Inflammatory macrophage treated with lipopolysaccharide for 4 hours (primary cell): Measurements from ENCODE around the gene CCDC51.
"Not testable (repeated sequence)": the region's sequence is repeated elsewhere in the genome, so short reads cannot be mapped to it uniquely, and the experiment has no call there.

ENCODE experiments used
- DNase-seq: peaks from one replicate; pipeline ENCODE4 v3.0.0-alpha.2; 2020

The CCDC51 gene

DNA sequence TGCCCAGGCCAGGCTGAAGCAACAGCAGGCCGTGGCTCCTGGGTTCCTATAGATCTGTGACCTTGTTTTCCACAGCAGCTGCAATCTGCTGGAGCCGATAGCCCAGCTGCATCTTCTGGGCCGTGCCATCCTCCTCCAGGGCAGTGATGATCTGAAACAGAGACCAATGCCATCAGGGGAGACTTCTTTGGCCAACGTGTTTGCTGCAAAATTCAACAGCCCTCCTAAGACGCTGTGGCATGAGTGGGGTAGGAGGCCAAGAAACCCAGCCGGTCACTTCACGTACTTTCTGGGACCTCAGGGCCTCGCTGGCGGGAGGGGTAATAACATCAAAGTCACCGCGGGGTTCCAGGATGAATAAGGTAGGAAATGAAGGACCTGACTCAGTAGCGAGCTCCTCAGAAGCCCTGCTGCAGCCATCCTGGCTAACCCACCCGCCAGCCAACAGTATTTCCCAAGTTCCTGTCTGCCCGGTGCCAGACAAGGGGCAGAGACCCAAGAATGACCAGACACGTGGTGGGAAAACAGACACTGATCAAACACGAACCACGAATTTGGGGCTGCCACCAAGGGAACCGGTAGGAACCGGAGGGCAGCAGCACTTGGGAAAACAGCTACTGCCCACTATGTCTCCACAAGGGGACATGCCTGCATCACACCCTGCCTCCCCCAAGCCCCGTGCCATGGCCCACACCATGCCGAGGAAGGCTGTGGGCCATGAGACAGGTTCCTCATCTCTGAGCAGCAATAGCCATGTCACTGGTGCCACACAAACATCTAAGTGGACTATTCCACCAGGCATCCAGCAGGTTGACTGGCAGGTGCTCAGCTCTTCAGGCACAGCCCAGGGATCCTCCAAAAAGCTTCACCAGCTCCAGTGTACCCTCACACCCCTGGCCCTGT, 35.2 kb downstream of the CCDC51 start:
- no peak for DNase-seq

DNA sequence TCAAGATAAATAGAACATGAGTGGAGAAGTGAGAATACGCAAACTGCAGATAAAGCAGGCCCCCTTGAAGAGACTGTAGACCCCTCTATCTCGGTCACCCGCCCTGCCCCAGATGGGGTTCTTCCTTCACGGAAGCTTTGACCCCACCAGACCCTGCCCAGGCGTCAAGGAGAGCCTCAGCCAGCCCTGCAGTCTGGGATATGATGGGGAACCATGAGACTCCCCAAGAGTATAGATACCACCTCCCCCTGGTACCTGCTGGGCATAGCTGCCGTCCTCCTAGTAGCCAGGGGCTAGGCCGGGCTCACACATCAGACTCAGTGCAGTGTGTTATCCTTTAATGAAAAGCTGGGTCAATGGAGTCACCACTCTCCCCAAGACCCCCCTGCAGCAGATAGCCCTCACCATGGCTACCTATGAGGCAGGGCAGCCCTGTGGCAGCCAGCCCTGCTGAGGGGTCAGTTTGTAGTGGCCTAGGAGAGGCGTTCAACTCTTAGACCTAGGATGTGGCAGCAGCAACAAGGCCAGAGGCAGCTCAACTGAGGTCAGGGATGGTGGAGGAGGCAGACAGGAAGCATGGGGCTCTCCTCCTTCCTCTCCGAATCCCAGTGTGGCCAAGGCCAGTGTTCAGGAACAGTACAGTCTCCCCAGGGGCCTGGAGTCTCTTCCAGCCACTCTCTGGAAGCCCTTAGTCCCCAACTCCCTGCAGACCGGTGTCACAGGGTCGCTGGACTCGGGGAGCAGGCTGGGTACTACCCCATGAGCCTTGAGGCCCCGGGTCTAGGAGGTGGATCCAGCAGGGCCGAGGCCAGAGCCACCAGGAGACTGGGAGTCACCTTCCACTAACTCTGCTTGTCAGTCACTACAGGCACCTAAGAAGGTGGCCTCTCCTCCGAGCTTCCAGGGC, 36.1 kb downstream of the CCDC51 start:
- no peak for DNase-seq

DNA sequence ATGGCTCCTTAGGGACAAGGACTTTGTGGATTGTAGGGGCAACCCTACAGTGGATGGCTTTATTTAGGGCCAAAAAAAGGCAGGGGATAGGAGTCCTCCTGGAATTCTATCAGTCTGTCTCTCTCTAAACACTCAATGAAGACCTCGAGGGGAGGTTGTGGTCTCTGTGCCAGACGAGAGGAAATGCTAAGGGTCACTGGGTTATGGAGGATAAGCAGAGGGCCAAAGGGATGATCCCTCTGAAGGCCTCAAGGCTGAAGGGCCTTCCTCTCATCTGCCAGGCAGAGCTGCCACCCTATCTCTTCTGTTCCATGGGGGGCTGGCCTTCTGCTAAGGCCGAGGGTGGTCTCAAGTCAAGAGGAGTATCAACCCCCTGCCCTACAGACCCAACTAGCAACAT, 37.0 kb downstream of the CCDC51 start:
- DNase-seq, result no peak

DNA sequence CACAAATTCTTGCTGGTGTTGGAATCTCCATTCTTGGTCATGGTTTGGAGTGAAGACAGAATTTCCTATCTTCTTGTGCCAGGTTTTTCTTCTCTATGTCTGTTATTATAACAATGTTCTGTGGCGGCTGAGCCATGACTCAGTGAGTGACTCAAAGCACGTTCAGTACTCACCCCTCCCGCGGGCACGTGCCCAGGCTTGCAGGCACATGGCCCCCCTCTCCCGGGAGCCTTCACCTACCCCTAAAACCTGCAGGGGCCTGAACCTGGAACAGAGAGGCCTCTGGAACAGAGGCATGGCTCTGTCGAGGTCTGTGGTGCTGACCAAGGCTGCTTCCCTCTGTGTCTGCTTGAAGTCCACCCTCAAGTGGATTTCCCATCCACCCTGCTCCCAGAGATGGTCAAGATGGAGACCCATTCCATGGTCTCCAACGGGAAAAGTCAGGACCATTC, 37.6 kb downstream of the CCDC51 start:
- DNase-seq, result no peak

DNA sequence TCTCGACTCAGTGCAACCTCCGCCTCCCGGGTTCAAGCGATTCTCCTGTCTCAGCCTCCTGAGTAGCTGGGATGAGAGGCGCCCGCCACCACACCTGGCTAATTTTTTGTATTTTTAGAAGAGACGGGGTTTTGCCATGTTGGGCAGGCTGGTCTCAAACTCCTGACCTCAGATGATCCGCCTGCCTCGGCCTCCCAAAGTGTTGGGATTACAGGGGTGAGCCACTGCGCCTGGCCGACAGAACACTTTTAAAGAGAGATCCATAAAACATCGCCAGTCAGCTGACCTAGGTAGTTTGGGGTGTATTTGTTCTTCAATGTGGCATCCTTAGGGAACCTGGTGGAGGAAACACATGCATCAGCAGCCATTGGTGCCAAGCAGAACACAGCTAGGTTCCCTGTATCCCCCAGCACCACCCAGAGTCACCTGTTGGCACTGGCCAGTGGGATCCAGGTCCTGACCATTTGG, 38.5 kb downstream of the CCDC51 start:
- not testable (repeated sequence) for DNase-seq

DNA sequence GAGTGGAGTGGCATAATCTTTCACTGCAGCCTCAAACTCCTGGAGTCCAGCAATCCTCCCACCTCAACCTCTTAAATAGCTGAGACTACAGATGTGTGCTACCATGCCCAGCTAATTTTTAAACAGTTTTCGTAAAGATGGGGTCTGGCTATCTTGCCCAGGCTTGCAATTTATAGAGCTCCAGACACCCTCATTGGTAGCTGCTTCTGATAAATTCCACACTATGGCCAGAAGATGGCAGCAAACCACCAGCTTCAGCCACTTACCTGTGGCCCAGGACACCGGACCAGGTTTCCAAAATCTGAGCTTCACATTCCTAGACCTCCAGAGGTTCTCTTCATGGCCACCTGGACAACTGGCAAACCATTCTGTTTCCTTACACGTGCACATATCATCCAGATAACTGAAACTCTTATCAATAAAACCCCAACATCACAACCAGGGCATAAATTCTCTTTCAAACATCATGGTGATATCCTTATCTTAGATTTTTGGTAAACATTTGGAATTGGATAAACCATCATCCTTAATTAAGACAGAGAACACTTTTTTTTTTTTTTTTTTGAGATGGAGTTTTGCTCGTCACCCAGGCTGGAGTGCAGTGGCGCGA, 39.0 kb downstream of the CCDC51 start:
- DNase-seq, result peak; percentile 45

DNA sequence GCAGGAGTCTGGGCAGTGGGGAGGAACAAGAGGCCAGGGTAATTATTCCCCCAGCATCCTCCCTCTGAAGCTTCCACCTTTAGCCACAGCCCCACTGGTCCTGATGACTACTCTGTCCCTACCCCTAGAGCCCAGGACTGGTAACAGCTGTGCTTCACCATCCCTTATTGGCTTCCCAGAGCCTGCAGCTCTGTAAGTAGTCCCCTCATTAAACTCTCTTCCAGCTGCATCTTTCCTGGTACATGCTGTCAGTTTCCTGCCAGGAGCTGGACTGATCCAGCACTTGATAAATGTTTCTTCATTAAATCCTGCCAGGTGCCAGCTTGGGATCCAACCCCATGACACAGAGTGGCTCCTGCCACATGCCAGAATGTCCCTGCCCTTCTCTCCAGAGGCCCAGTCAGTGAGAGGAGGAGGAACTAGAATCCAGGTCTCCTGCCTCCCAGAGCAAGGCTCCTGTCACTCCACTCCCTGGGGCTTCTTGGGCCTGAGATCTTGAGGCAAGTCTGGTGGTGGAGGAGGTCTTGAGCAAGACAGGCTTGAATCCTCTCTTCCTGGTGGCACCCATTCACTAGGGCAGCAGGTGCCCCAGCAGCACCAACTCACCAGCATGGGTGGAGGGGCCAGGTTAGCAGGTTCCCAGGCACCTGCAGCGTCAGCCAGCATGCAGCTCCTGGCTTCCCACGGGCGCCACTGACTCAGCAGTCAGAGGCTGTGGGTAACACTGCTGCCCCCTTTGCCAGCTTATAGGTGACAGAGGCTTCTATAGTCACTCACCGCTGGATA, 40.3 kb downstream of the CCDC51 start:
- no peak for DNase-seq

DNA sequence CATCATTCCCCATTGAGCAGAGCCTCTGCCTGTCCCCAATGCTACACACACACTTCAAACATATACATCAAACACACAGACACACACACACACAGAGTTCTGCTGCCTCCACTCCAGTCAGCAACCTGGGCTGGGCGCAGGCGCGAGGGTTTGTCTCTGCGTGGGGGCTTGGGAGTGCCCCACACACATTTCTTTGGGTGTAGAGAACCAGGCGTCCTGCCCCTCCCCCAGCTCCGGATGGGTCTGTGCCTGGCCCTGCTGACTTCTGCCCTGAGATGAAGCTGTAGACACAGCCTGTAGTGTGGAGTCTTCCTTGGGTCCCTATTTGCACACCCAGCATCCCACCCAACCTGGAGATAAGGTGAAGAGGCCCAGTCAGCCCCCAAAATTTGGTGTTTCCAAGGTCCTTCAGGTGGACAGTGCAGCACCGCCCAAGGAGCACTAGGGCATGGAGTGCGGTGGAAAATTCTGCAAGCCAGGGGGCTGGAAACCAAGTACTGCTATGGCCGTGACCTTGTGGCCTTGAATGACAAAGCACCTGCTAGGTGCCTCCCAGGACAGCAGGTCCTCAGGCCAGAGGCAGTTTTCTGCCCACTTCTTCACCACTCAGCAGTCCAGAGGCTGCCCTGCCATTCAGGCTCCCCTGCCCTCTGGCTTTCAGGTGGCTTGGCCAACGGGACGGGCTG, 41.1 kb downstream of the CCDC51 start:
- no peak for DNase-seq

DNA sequence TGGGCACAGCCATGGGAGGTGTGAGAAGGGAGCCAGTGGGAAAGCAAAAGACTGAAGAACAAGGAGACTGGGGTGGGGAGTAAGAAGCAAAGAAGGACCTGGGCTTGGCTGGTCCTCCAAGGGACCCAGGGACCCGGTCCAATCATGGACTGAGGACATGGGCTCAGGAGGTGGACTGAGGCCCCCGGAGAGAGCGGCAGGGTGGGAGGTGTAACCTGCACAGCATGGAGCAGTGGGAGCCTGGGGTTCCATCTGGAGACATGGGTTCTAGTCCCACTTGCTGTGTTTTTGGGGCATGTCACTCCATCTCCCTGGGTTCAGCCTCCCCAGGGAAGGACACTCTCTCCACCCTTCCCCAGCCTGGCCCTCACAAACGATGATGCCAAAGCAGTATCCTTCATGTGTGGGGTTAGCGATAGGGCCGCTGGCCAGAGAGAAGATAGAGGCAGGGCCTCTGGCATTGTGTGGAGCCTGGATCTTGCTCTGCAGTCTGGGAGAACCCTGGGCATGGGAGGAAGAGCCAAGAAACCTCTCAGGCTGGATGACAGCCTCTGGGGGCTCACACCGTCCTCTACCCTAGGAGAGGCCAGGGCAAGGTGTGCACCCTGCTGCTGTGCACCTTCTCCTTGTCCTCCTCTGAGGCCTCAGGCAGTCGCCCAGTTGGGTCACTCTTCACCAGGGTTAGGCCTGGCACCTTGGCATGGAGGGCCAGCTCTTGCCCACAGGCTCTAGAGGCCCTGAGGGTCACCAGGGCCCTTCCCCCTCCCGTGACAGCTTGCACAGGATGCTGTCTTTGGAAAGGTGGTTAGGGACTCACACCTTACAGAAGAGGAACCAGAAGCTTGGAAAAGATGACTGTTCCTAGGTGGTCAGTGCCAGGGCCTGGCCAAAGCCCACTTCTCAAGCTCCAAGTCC, 41.9 kb downstream of the CCDC51 start:
- no peak for DNase-seq

DNA sequence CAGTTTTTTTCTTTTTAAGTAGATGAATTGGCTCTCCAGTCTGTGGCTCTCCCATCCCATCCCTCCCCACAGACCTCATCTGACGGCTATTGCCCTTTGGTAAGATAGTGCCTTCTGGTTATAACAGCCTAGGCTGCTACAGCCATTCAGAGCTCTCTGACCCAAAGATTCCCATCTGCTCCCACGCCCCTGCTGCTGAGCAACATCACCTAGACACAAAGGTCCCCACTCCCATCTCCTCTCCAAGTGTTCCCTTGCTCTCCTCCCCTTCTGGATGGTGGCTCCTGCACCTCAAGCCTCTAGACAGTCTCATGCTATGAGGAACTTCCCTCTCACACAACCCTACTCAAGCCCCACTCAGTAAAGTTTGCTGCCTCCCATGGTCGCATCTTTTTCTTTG, 44.2 kb downstream of the CCDC51 start:
- DNase-seq, result no peak

DNA sequence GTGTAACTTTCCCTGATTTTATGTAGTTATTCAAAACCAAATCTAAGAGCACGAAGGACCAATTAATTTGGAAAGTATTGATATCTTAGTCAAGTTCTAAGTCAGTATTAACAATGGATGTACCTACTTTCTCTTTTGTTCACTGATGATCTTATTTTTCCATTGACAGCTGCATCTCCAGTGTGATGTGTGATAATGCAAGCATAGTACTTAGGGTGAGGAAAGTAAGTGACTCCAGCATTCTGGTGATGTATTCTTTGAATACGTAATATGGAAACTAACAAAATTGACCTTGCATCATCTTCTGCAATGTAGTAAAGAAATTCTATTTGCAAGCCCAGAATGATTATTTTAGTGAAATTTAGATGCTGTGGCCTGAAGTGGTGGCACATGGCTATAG, 45.5 kb downstream of the CCDC51 start:
- peak; percentile 37 for DNase-seq

DNA sequence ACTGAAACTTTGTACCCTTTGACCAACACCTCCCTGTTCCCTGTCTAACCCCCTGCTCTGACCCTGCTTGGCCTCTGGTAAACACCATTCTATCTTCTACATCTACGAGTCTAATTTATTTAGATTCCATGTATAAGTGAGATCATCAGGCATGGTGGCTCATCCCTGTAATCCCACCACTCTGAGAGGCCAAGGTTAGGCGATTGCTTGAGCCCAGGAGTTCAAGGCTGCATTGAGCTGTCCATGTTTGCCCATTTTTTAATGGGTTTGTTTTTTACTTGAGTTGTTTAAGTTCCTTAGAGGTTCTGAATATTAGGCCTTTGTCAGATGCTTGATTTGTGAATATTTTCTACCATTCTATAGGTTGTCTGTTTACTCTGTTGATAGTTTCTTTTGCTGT, 51.0 kb downstream of the CCDC51 start:
- no peak for DNase-seq

DNA sequence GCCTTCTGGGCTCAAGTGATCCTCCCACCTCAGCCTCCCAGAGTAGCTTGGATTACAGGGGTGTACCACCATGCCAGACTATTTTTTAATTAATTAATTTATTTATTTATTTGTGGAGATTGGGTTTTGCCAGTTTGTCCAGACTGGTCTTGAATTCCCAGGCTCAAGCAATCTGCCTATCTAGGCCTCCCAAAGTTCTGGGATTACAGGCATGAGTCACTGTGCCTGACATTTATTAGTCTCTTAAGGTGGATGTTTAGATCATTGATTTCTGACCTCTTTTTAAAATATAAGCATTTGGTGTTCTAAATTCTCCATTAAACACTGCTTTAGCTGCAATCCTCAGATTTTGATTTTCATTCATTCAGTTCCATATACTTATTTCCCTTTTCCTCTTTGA, 52.3 kb downstream of the CCDC51 start:
- no peak for DNase-seq
